AG04450 (cell line): Measurements from ENCODE around the gene COASY. TPM values are rescaled to one million over a fixed set of nuclear protein-coding genes. Genes with fewer than 3 reads are reported as not detected.
A peak's percentile ranks its signal among the peaks of the same experiment; 100 is the strongest.

ENCODE experiments used
- CTCF ChIA-PET: fragments of 300-600, 350-600 bp; formaldehyde crosslinking; extraction: SDS; loops from one replicate; lab custom pipeline; 2022; ENCODE audit warnings: antibody characterized with exemption, inconsistent platforms; lab: Charles Lee
- POLR2A ChIA-PET: fragments of 350-600 bp; formaldehyde crosslinking; extraction: SDS; loops from one replicate; lab custom pipeline; 2021; ENCODE audit warnings: antibody characterized with exemption, inconsistent platforms; lab: Yijun Ruan, JAX
- DNase-seq: peaks from one replicate; pipeline ENCODE4 v3.0.0-alpha.2; 2011; ENCODE audit warnings: low read depth, low spot score
- H3K27ac ChIP-seq: one replicate; pipeline ENCODE4 v1.5.1; 2012; ENCODE audit warnings: low read depth, low read length, control low read depth
- H3K27me3 ChIP-seq: one replicate; pipeline ENCODE4 v1.6.0; 2012; ENCODE audit warnings: low read length; ENCODE audit not compliant: control insufficient read depth, insufficient read depth
- H3K4me3 ChIP-seq: 2 replicates; pipeline ENCODE4 v1.5.1; 2011; ENCODE audit warnings: mild to moderate bottlenecking, low read depth, low read length, control low read depth
- H3K9me3 ChIP-seq: 2 replicates; pipeline ENCODE4 v1.5.1; 2012; ENCODE audit warnings: low read length; ENCODE audit not compliant: control insufficient read depth, insufficient read depth
- polyA plus RNA-seq: library from polyadenylated mRNA; depleted of rRNA; stranded (reverse); fragments of >200 nt; gene quantifications from 2 replicates; pipeline ENCODE4 v1.2.3, GENCODE V29; 2011
- TF ChIP-seq, protein P1 (sequence below): IDR thresholded peaks from 2 replicates; pipeline ENCODE4 v1.5.1; 2011; ENCODE audit warnings: low read depth, low read length, control low read depth, inconsistent platforms

Gene COASY
- polyA plus RNA-seq, 1 experiment = 29.4 TPM

DNA sequence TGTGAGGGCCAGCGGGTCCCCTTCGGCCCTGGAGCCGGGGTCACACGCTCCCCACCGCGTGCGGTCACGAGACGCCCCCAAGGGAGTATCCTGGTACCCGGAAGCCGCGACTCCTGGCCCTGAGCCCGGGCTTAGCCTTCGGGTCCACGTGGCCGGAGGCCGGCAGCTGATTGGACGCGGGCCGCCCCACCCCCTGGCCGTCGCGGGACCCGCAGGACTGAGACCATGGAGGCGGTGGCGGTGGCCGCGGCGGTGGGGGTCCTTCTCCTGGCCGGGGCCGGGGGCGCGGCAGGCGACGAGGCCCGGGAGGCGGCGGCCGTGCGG lies 25.9 kb upstream of the COASY start, which contains the start of gene NAGLU:
TSS of gene NAGLU (plus strand) at position 194 of the 324 bp plus-strand sequence. CDS start at position 226, 32 bp downstream.
- no peak for DNase-seq
- peak within 1 kb of the TSS; percentile 70 for H3K27ac ChIP-seq
- peak within 1 kb of the TSS; percentile 69 for H3K4me3 ChIP-seq
- ChIA-PET POLR2A (interaction anchor here (0.5 to 2.2 kb wide), 11 partner anchors 9 to 485 kb away, joined by 3 to 17 read pairs (median 5); partner anchors contain the start of genes CAVIN1 and MLX), CTCF (interaction anchor here (1.0 to 1.8 kb wide), 3 partner anchors 18 to 314 kb away, joined by 3 to 6 read pairs (median 4); partner anchors contain the start of gene CAVIN1)
- H3K27me3 ChIP-seq = no peaks in the 10 kb centered on the region
- H3K9me3 ChIP-seq = no peaks in the 10 kb centered on the region; the same call in 1 of the 2 replicates
- TF ChIP-seq, protein P1, sequence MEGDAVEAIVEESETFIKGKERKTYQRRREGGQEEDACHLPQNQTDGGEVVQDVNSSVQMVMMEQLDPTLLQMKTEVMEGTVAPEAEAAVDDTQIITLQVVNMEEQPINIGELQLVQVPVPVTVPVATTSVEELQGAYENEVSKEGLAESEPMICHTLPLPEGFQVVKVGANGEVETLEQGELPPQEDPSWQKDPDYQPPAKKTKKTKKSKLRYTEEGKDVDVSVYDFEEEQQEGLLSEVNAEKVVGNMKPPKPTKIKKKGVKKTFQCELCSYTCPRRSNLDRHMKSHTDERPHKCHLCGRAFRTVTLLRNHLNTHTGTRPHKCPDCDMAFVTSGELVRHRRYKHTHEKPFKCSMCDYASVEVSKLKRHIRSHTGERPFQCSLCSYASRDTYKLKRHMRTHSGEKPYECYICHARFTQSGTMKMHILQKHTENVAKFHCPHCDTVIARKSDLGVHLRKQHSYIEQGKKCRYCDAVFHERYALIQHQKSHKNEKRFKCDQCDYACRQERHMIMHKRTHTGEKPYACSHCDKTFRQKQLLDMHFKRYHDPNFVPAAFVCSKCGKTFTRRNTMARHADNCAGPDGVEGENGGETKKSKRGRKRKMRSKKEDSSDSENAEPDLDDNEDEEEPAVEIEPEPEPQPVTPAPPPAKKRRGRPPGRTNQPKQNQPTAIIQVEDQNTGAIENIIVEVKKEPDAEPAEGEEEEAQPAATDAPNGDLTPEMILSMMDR = no peak

DNA sequence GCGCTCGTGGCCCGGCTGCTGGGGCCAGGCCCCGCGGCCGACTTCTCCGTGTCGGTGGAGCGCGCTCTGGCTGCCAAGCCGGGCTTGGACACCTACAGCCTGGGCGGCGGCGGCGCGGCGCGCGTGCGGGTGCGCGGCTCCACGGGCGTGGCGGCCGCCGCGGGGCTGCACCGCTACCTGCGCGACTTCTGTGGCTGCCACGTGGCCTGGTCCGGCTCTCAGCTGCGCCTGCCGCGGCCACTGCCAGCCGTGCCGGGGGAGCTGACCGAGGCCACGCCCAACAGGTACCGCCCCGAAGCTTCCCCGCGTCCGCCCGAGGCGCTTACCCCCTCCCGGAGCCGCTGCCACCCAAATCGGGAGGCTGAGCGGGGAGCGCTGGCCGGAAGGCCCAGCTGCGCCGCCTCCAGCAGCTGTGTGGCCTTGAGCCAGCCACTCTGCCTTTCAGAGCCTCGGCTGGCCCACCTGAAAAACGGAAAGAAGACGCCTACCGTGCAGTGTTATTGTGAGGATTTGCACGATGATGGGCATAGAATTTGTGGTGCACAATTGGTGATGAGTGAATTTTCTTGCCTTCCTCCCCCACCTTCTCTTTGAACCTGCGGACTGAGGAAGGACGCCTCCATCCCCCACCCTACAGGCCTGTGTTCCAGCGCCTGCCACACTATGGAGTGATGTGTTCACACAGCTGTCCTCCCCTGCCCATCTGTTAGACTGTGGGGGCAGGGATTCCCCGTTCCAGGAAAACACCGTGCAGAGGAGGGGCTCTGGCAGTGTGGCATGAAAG lies 25.4 kb upstream of the COASY start:
- DNase-seq = peak; percentile 62
- H3K27ac ChIP-seq = peak overlapping the region; percentile 21
- peak overlapping the region; percentile 69 for H3K4me3 ChIP-seq
- TF ChIP-seq, protein P1 = no peak
- no peaks in the 10 kb centered on the region; the same call in 1 of the 2 replicates for H3K9me3 ChIP-seq
- no peaks in the 10 kb centered on the region for H3K27me3 ChIP-seq
- CTCF ChIA-PET = interaction anchor here (1.0 to 1.8 kb wide), 3 partner anchors 19 to 315 kb away, joined by 3 to 6 read pairs (median 4); partner anchors contain the start of gene CAVIN1
- POLR2A ChIA-PET = interaction anchor here (0.6 to 2.2 kb wide), 11 partner anchors 9 to 606 kb away, joined by 3 to 17 read pairs (median 5); partner anchors contain the start of genes CAVIN1, MLX and ODAD4

DNA sequence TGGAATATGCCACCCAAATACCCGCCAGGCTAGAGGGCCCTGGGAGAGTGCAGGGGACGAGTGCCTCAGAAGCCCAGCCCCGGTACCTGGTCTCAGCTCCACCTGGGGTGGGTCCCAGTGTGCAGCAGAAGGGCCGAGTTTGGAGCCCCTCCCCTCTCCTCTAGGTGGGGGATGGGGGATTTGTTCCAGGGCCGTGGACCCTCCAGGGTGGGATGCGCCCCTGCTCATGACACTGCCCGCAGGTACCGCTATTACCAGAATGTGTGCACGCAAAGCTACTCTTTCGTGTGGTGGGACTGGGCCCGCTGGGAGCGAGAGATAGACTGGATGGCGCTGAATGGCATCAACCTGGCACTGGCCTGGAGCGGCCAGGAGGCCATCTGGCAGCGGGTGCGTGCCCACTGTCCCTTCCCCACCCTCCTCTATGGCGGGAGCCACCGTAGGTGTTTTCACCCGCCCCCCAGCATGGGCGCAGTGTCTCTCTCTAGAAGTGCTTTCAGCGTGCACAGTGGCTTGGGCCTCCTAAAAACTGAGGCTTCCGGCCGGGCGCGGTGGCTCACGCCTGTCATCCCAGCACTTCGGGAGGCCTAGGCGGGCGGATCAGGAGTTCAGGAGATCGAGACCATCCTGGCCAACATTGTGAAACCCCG lies 24.7 kb upstream of the COASY start:
- Histone ChIP-seq H3K9me3 (no peaks in the 10 kb centered on the region; the same call in 1 of the 2 replicates), H3K27ac (peak overlapping the region; percentile 21), H3K4me3 (peak overlapping the region; percentile 69), H3K27me3 (no peaks in the 10 kb centered on the region)
- DNase-seq = no peak
- TF ChIP-seq, protein P1 = no peak
- POLR2A ChIA-PET = interaction anchor here (0.6 to 2.2 kb wide), 7 partner anchors 8 to 607 kb away, joined by 3 to 17 read pairs (median 5); partner anchors contain the start of genes CAVIN1 and ODAD4
- CTCF ChIA-PET = interaction anchor here (1.0 to 1.3 kb wide), 2 partner anchors 114 to 315 kb away, joined by 3 to 4 read pairs; partner anchors contain the start of gene CAVIN1

DNA sequence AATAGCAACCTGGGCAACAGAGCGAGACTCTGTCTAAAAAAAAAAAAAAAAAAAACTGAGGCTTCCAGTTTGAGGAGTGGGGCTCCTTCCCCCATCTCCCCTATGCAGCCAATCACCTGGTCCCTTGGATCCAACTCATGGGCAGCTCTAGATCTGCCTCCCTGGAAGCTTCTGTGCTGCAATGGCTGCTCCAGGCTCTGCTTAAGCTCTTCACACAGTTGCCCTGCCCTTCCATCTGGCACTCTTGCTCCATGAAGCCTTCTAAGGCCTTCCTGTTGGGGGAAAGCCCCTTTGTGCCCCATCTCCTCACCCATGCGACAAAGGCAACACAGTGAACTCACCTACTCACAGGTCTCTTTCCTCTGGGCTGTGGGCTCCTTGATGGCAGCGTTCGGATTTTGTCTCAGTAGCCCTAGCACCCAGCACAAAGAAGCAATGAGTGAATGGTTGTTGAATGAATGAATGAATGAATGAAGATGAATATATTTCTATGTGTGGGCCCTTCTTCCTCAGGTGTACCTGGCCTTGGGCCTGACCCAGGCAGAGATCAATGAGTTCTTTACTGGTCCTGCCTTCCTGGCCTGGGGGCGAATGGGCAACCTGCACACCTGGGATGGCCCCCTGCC lies 24.0 kb upstream of the COASY start:
- TF ChIP-seq, protein P1 = no peak
- CTCF ChIA-PET = no interaction called here
- Histone ChIP-seq H3K27ac (no peak overlapping the region), H3K27me3 (no peaks in the 10 kb centered on the region), H3K9me3 (no peaks in the 10 kb centered on the region; the same call in 1 of the 2 replicates), H3K4me3 (no peak overlapping the region)
- POLR2A ChIA-PET = no interaction called here
- DNase-seq = no peak
